Measurements from ENCODE around the gene UBAP1L. TPM values are rescaled to one million over a fixed set of nuclear protein-coding genes. Genes with fewer than 3 reads are reported as not detected.

UBAP1L gene
- total RNA-seq, 1 experiment from 2014 or later = 3.0 TPM

DNA sequence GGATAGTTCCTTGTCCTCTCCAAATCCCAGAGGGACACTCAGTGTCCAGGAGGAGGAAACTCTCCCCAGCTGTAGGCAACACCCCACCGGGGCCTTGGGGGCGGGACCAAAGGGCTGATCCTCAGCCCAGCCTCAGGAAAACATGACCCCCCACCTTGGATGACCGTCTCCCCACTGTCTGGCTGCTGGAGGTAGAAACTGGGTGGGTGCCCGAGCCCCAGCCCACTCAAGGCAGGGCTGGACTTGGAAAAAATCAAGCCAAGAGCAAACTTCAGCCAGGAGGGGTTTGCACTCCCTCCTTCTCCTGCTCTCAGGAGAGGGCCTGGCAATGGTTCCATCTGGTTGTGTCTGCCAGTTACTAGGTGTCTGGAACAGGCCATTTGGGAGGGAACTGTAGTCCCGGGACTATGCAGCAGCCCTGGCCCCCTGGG, 43.6 kb downstream of the UBAP1L start:
- H3K23ac ChIP-seq (ENCODE audit: insufficient read length, low read depth, low read length) = no peak overlapping the region
- no peak overlapping the region for H3K4me2 ChIP-seq (ENCODE audit: insufficient read depth, insufficient read length, low read length)
- no peak overlapping the region for H4K5ac ChIP-seq (ENCODE audit: insufficient read length, low read depth, low read length)
- no peak overlapping the region for H3K18ac ChIP-seq (ENCODE audit: insufficient read length, low read depth, low read length)
- H4K8ac ChIP-seq (replicated peaks; ENCODE audit: insufficient read length, low read depth, low read length) = no peak overlapping the region
- no peak overlapping the region for H3T11ph ChIP-seq (ENCODE audit: low read length)
- H4K91ac ChIP-seq (ENCODE audit: insufficient read length, low read depth, low read length) = no peak overlapping the region
- Mint-ChIP-seq H3K4me1 (peaks cover 23 to 26% of the 10 kb centered on the region in 2 experiments), H3K27ac (no peak overlapping the region), H3K4me3 (no peak overlapping the region), H3K9me3 (peaks cover 3 to 10% of the 10 kb centered on the region in 2 experiments; a peak in 3 of 5 replicates), H3K36me3 (ENCODE audit: insufficient read depth in 1 of 3, low read depth in 3 of 3) (peaks cover 0 to under 1% (median 0%) of the 10 kb centered on the region in 3 experiments; a peak in 3 of 7 replicates), H3K27me3 (ENCODE audit: low read depth) (peaks cover 14% of the 10 kb centered on the region)
- TF ChIP-seq, protein P1, sequence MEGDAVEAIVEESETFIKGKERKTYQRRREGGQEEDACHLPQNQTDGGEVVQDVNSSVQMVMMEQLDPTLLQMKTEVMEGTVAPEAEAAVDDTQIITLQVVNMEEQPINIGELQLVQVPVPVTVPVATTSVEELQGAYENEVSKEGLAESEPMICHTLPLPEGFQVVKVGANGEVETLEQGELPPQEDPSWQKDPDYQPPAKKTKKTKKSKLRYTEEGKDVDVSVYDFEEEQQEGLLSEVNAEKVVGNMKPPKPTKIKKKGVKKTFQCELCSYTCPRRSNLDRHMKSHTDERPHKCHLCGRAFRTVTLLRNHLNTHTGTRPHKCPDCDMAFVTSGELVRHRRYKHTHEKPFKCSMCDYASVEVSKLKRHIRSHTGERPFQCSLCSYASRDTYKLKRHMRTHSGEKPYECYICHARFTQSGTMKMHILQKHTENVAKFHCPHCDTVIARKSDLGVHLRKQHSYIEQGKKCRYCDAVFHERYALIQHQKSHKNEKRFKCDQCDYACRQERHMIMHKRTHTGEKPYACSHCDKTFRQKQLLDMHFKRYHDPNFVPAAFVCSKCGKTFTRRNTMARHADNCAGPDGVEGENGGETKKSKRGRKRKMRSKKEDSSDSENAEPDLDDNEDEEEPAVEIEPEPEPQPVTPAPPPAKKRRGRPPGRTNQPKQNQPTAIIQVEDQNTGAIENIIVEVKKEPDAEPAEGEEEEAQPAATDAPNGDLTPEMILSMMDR (conservative IDR thresholded peaks at IDR 0.05) = no peak
- no peak overlapping the region for H2BK5ac ChIP-seq (ENCODE audit: insufficient read length, low read length)
- no peak overlapping the region for H3K14ac ChIP-seq (ENCODE audit: insufficient read depth, low read length)
- H3K4me1 ChIP-seq (ENCODE audit: insufficient read depth, low read length) = peaks cover 5% of the 10 kb centered on the region
- no peak overlapping the region for H2BK15ac ChIP-seq (ENCODE audit: low read depth, low read length)
- no peaks in the 10 kb centered on the region for H3K79me2 ChIP-seq (ENCODE audit: insufficient read depth, low read length)
- no peak overlapping the region for H3K27ac ChIP-seq (ENCODE audit: insufficient read length, low read depth, low read length)
- no peaks in the 10 kb centered on the region for H4K20me1 ChIP-seq (ENCODE audit: control insufficient read depth, insufficient read depth, insufficient read length)
- peaks cover 7% of the 10 kb centered on the region for H3K23me2 ChIP-seq (ENCODE audit: insufficient read length, low read depth, low read length, poor library complexity, severe bottlenecking)
- no peak overlapping the region for H2AK5ac ChIP-seq (ENCODE audit: insufficient read length, low read length)
- no peak overlapping the region for H3K4ac ChIP-seq (ENCODE audit: low read depth, low read length)
- H3K56ac ChIP-seq (ENCODE audit: insufficient read length, low read depth, low read length) = no peak overlapping the region
- H2BK12ac ChIP-seq (ENCODE audit: insufficient read length, low read depth, low read length) = no peak overlapping the region
- no peaks in the 10 kb centered on the region for H3K27me3 ChIP-seq (ENCODE audit: insufficient read depth, low read length)
- H2BK20ac ChIP-seq (ENCODE audit: low read depth, low read length, poor library complexity, severe bottlenecking) = no peak overlapping the region
- H2AFZ ChIP-seq (ENCODE audit: low read length) = no peak overlapping the region
- WGBS (ENCODE audit: extremely low coverage, insufficient read length, low lambda C conversion rate) = no CpG with 5 or more reads among the region's 5 CpGs
- no peak overlapping the region for H2BK120ac ChIP-seq (ENCODE audit: low read depth, low read length, poor library complexity, severe bottlenecking)
- no peak for DNase-seq
- H3K79me1 ChIP-seq (ENCODE audit: insufficient read depth, low read depth, low read length, poor library complexity, severe bottlenecking) = no peaks in the 10 kb centered on the region
- no peaks in the 10 kb centered on the region for H3K9me3 ChIP-seq (ENCODE audit: control insufficient read depth, low read depth, low read length)
- H3K9ac ChIP-seq (ENCODE audit: extremely low read depth, insufficient read length, low read length) = no peak overlapping the region

All from H9 (cell line).